HepG2 (cell line): ENCODE data around the gene ARMC10. TPM values are rescaled to one million over a fixed set of nuclear protein-coding genes. Genes with fewer than 3 reads are reported as not detected.

Experiments used
- HNRNPLL ChIP-seq: fragments of 200-400 bp; formaldehyde crosslinking; IDR thresholded peaks from 2 replicates; pipeline ENCODE4 v1.6.1; 2017; ENCODE audit warnings: mild to moderate bottlenecking, low read depth, low read length; ENCODE audit not compliant: poor library complexity, severe bottlenecking
- MTA1 ChIP-seq: sonication (generic); formaldehyde crosslinking; IDR thresholded peaks from 2 replicates; pipeline ENCODE4 v1.4.0; 2020; ENCODE audit warnings: missing genetic modification reagents, mild to moderate bottlenecking, borderline replicate concordance
- NFATC3 ChIP-seq: sonication (generic); formaldehyde crosslinking; IDR thresholded peaks from 2 replicates; pipeline ENCODE4 v1.5.1; 2020; ENCODE audit warnings: mild to moderate bottlenecking, missing genetic modification reagents
- NFE2 ChIP-seq: sonication (generic); formaldehyde crosslinking; IDR thresholded peaks from 2 replicates; pipeline ENCODE4 v1.4.0; 2020; ENCODE audit warnings: missing genetic modification reagents
- NR0B2 ChIP-seq: sonication (generic); formaldehyde crosslinking; IDR thresholded peaks from 2 replicates; pipeline ENCODE4 v1.4.0; 2020; ENCODE audit warnings: mild to moderate bottlenecking, missing genetic modification reagents
- NR2F2 ChIP-seq: IDR thresholded peaks from 2 replicates; pipeline ENCODE4 v1.6.1; 2012; ENCODE audit warnings: low read depth, inconsistent platforms, borderline replicate concordance
- PHF20 ChIP-seq: sonication (generic); formaldehyde crosslinking; IDR thresholded peaks from 2 replicates; pipeline ENCODE4 v1.5.0; 2020; ENCODE audit warnings: mild to moderate bottlenecking, missing genetic modification reagents
- RFX5 ChIP-seq: IDR thresholded peaks from 2 replicates; pipeline ENCODE4 v1.6.1; 2011; ENCODE audit warnings: low read depth, low read length, improper control_type of control experiment
- RXRA ChIP-seq: sonication (generic); formaldehyde crosslinking; IDR thresholded peaks from 2 replicates; pipeline ENCODE4 v1.5.1; 2020; ENCODE audit warnings: missing genetic modification reagents
- SNAI1 ChIP-seq: sonication (generic); formaldehyde crosslinking; IDR thresholded peaks from 2 replicates; pipeline ENCODE4 v1.5.0; 2020; ENCODE audit warnings: mild to moderate bottlenecking, missing genetic modification reagents, borderline replicate concordance
- SNAPC5 ChIP-seq: sonication (generic); formaldehyde crosslinking; IDR thresholded peaks from 2 replicates; pipeline ENCODE4 v1.8.1; 2023; ENCODE audit warnings: mild to moderate bottlenecking, missing genetic modification reagents, borderline replicate concordance
- TMF1 ChIP-seq: sonication (generic); formaldehyde crosslinking; IDR thresholded peaks from 2 replicates; pipeline ENCODE4 v1.8.1; 2022; ENCODE audit warnings: low read depth, missing genetic modification reagents
- TRIM24 ChIP-seq: sonication (generic); formaldehyde crosslinking; IDR thresholded peaks from 2 replicates; pipeline ENCODE4 v1.8.0; 2022; ENCODE audit warnings: mild to moderate bottlenecking, missing genetic modification reagents
- ZBTB1 ChIP-seq: sonication (generic); formaldehyde crosslinking; IDR thresholded peaks from 2 replicates; pipeline ENCODE4 v1.4.0; 2020; ENCODE audit warnings: missing genetic modification reagents, borderline replicate concordance
- ZBTB39 ChIP-seq: sonication (generic); formaldehyde crosslinking; IDR thresholded peaks from 2 replicates; pipeline ENCODE4 v1.5.0; 2020; ENCODE audit warnings: missing genetic modification reagents
- ZNF616 ChIP-seq: sonication (generic); formaldehyde crosslinking; IDR thresholded peaks from 2 replicates; pipeline ENCODE4 v1.5.0; 2020; ENCODE audit warnings: low read depth, mild to moderate bottlenecking, missing genetic modification reagents
- ZNF780A ChIP-seq: sonication (generic); formaldehyde crosslinking; IDR thresholded peaks from 2 replicates; pipeline ENCODE4 v1.8.0; 2022; ENCODE audit warnings: mild to moderate bottlenecking, missing genetic modification reagents, moderate library complexity
- polyA plus RNA-seq, 8 experiments: library from polyadenylated mRNA; depleted of rRNA in 3 of 8; stranded (reverse) in 7 of 8; unstranded in 1 of 8; fragments of >200 nt; fragmentation: Illumina TruSeq in 4 of 8; extraction: Trizol in 4 of 8; gene quantifications; 2 replicates each; pipeline versions ENCODE4 v1.2.1 to v1.2.3, GENCODE V29; 2011 to 2016; ENCODE audit warnings: low read depth in 4 of 8, missing spikeins in 1 of 8, mixed read lengths in 1 of 8; ENCODE audit not compliant: insufficient read depth in 1 of 8
- total RNA-seq, 5 experiments: library from RNA; depleted of rRNA; stranded (reverse); fragments of >200 nt; fragmentation: Illumina TruSeq; extraction: Trizol; gene quantifications; 2 replicates each; pipeline ENCODE4 v1.2.3, GENCODE V29; 2016; ENCODE audit warnings: low read depth in 1 of 5
- TF ChIP-seq, protein P1 (sequence below): sonication (generic); formaldehyde crosslinking; IDR thresholded peaks from 2 replicates; pipeline ENCODE4 v1.4.0; 2020; ENCODE audit warnings: missing genetic modification reagents
- TF ChIP-seq, protein P2 (sequence below): IDR thresholded peaks from 2 replicates; pipeline ENCODE4 v1.6.1; 2016; ENCODE audit warnings: mild to moderate bottlenecking, missing biosample characterization, missing genetic modification reagents
- TF ChIP-seq, protein P3 (sequence below): sonication (generic); formaldehyde crosslinking; IDR thresholded peaks from 2 replicates; pipeline ENCODE4 v1.4.0; 2020; ENCODE audit warnings: missing genetic modification reagents, mild to moderate bottlenecking, borderline replicate concordance

ARMC10 gene
- total and polyA plus RNA-seq, 2 of the 13 experiments (the other 11 are each of a cell fraction or from before 2014, with no cell fraction given) = 11.3 to 23.7 TPM

DNA sequence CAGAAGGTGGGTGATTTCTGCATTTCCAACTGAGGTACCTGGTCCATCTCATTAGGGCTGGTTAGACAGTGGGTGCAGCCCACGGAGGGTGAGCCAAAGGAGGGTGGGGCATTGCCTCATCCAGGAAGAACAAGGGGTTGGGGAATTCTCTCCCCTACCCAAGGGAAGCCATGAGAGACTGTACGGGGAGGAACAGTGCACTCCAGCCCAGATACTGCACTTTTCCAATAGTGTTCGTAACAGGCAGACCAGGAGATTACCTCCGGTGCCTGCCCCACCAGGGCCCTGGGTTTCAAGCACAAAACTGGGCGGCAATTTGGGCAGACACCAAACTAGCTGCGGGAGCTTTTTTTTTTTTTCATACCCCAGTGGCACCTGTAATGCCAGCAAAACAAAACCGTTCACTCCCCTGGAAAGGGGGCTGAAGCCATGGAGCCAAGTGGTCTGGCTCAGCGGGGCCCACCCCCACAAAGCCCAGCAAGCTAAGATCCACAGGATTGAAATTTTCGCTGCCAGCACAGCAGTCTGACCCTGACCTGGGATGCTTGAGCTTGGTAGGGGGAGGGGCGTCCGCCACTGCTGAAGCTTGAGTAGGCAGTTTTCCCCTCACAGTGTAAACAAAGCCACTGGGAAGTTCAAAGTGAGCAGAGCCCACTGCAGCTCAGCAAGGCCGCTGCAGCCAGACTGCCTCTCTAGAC is 31.2 kb downstream of the ARMC10 start (continued):
- TF ChIP-seq SNAI1 (CRISPR knock-in tag) (no peak), RFX5 (no peak), NR2F2 (peak; percentile 48), RXRA (CRISPR knock-in tag) (peak; percentile 91), SNAPC5 (CRISPR knock-in tag) (no peak), NR0B2 (CRISPR knock-in tag) (no peak), MTA1 (peak; percentile 62; the same call in 1 of the 2 replicates), ZNF616 (CRISPR knock-in tag) (no peak), TRIM24 (CRISPR knock-in tag) (no peak), NFE2 (CRISPR knock-in tag) (no peak), ZBTB39 (CRISPR knock-in tag) (no peak), TMF1 (no peak), ZNF780A (CRISPR knock-in tag) (no peak), HNRNPLL (no peak), NFATC3 (CRISPR knock-in tag) (no peak), ZBTB1 (no peak), PHF20 (CRISPR knock-in tag) (no peak)
- TF ChIP-seq, protein P1, sequence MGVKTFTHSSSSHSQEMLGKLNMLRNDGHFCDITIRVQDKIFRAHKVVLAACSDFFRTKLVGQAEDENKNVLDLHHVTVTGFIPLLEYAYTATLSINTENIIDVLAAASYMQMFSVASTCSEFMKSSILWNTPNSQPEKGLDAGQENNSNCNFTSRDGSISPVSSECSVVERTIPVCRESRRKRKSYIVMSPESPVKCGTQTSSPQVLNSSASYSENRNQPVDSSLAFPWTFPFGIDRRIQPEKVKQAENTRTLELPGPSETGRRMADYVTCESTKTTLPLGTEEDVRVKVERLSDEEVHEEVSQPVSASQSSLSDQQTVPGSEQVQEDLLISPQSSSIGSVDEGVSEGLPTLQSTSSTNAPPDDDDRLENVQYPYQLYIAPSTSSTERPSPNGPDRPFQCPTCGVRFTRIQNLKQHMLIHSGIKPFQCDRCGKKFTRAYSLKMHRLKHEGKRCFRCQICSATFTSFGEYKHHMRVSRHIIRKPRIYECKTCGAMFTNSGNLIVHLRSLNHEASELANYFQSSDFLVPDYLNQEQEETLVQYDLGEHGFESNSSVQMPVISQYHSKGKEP (CRISPR knock-in tag) = no peak
- TF ChIP-seq, protein P2, sequence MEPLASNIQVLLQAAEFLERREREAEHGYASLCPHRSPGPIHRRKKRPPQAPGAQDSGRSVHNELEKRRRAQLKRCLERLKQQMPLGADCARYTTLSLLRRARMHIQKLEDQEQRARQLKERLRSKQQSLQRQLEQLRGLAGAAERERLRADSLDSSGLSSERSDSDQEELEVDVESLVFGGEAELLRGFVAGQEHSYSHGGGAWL (CRISPR knock-in tag) = no peak
- TF ChIP-seq, protein P3, sequence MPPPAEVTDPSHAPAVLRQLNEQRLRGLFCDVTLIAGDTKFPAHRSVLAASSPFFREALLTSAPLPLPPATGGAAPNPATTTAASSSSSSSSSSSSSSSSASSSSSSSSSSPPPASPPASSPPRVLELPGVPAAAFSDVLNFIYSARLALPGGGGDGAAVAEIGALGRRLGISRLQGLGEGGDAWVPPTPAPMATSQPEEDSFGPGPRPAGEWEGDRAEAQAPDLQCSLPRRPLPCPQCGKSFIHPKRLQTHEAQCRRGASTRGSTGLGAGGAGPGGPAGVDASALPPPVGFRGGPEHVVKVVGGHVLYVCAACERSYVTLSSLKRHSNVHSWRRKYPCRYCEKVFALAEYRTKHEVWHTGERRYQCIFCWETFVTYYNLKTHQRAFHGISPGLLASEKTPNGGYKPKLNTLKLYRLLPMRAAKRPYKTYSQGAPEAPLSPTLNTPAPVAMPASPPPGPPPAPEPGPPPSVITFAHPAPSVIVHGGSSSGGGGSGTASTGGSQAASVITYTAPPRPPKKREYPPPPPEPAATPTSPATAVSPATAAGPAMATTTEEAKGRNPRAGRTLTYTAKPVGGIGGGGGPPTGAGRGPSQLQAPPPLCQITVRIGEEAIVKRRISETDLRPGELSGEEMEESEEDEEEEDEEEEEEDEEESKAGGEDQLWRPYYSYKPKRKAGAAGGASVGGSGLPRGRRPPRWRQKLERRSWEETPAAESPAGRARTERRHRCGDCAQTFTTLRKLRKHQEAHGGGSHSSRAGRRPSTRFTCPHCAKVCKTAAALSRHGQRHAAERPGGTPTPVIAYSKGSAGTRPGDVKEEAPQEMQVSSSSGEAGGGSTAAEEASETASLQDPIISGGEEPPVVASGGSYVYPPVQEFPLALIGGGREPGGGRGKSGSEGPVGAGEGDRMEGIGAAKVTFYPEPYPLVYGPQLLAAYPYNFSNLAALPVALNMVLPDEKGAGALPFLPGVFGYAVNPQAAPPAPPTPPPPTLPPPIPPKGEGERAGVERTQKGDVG = peak; percentile 63; the same call in 1 of the 2 replicates
